Smooth muscle cell (in vitro differentiated cells): ENCODE measurements around the gene UNCX. TPM values are rescaled to one million over a fixed set of nuclear protein-coding genes. Genes with fewer than 3 reads are reported as not detected.

Experiments
- DNase-seq: peaks from one replicate; lab custom pipeline; 2025; ENCODE audit not compliant: unreplicated experiment; lab: John Stamatoyannopoulos, UW
- H2AFZ ChIP-seq: fragments of 200-600 bp; sonication (generic); 2 replicates; pipeline ENCODE4 v1.6.0; 2016; ENCODE audit warnings: antibody characterized with exemption, low read depth, mild to moderate bottlenecking
- H3F3A ChIP-seq: fragments of 200-600 bp; sonication (generic); 2 replicates; pipeline ENCODE4 v1.6.0; 2017; ENCODE audit warnings: antibody characterized with exemption, low read depth
- H3K27ac ChIP-seq: fragments of 200-600 bp; sonication (generic); 2 replicates; pipeline ENCODE4 v1.5.1; 2016; ENCODE audit warnings: low read depth, mild to moderate bottlenecking
- H3K27me3 ChIP-seq: fragments of 200-600 bp; sonication (generic); 2 replicates; pipeline ENCODE4 v1.6.1; 2016; ENCODE audit warnings: low read depth, mild to moderate bottlenecking
- H3K36me3 ChIP-seq: fragments of 200-600 bp; sonication (generic); 2 replicates; pipeline ENCODE4 v1.5.1; 2016; ENCODE audit warnings: low read depth
- H3K4me1 ChIP-seq: fragments of 200-600 bp; sonication (generic); 2 replicates; pipeline ENCODE4 v1.5.1; 2016; ENCODE audit warnings: low read depth
- H3K4me2 ChIP-seq: fragments of 200-600 bp; sonication (generic); 2 replicates; pipeline ENCODE4 v1.6.0; 2016; ENCODE audit warnings: mild to moderate bottlenecking
- H3K4me3 ChIP-seq: fragments of 200-600 bp; sonication (generic); 2 replicates; pipeline ENCODE4 v1.5.1; 2016; ENCODE audit warnings: mild to moderate bottlenecking
- H3K79me2 ChIP-seq: fragments of 200-600 bp; sonication (generic); 2 replicates; pipeline ENCODE4 v1.6.0; 2016; ENCODE audit warnings: low read depth, mild to moderate bottlenecking
- H3K9ac ChIP-seq: fragments of 200-600 bp; sonication (generic); 2 replicates; pipeline ENCODE4 v1.6.0; 2016; ENCODE audit warnings: low read depth
- H3K9me3 ChIP-seq: fragments of 200-600 bp; sonication (generic); replicated peaks from 2 replicates; pipeline ENCODE4 v1.5.1; 2016; ENCODE audit warnings: low read depth
- H4K20me1 ChIP-seq: fragments of 200-600 bp; sonication (generic); 2 replicates; pipeline ENCODE4 v1.6.0; 2016; ENCODE audit warnings: low read depth
- CTCF ChIP-seq: fragments of 200-600 bp; sonication (generic); IDR thresholded peaks from 2 replicates; pipeline ENCODE4 v1.5.1; 2017; ENCODE audit warnings: borderline replicate concordance, mild to moderate bottlenecking, antibody characterized with exemption; ENCODE audit not compliant: insufficient read depth, poor library complexity, severe bottlenecking
- WGBS: methylation state at CpG from one replicate; pipeline ENCODE4 v1.1.7; 2016; ENCODE audit warnings: low lambda C conversion rate; 5-methylcytosine and 5-hydroxymethylcytosine counted together
- polyA plus RNA-seq: library from polyadenylated mRNA; unstranded; fragments of >200 nt; fragmentation: Nextera tagmentation; extraction: Ambion mirVana; gene quantifications from 2 replicates; pipeline ENCODE4 v1.2.1, GENCODE V29; 2016
- total RNA-seq: library from RNA; depleted of rRNA; stranded (reverse); fragments of >200 nt; gene quantifications from 2 replicates; pipeline ENCODE4 v1.2.3, GENCODE V29; 2014

The UNCX gene
- total and polyA plus RNA-seq, 2 experiments from 2014 or later: not detected

GRCh38 chr7:1231214-1232102 lies 1.2 kb upstream of the UNCX start:
- TF ChIP-seq CTCF: no peak
- H3K9ac ChIP-seq: no peak overlapping the region
- H3F3A ChIP-seq: no peaks in the 10 kb centered on the region
- H3K27me3 ChIP-seq: peaks cover 94% of the 10 kb centered on the region
- no peaks in the 10 kb centered on the region for H4K20me1 ChIP-seq
- no peaks in the 10 kb centered on the region for H3K36me3 ChIP-seq
- DNase-seq: no peak
- H3K9me3 ChIP-seq: no peaks in the 10 kb centered on the region
- no peak overlapping the region for H3K4me2 ChIP-seq
- 5% methylated on average over 34 of the region's 40 CpGs for WGBS
- H3K79me2 ChIP-seq: no peaks in the 10 kb centered on the region
- H3K27ac ChIP-seq: no peak overlapping the region
- no peak overlapping the region for H2AFZ ChIP-seq
- H3K4me3 ChIP-seq: no peak overlapping the region
- H3K4me1 ChIP-seq: peaks cover 11% of the 10 kb centered on the region

GRCh38 chr7:1232103-1232466 lies 587 bp upstream of the UNCX start:
- no peaks in the 10 kb centered on the region for H3K9me3 ChIP-seq
- no peak overlapping the region for H3K4me3 ChIP-seq
- H3K36me3 ChIP-seq: no peaks in the 10 kb centered on the region
- H4K20me1 ChIP-seq: no peaks in the 10 kb centered on the region
- H3K27ac ChIP-seq: no peak overlapping the region
- H3K4me1 ChIP-seq: peaks cover 6% of the 10 kb centered on the region
- WGBS: 5% methylated on average over 11 of the region's 12 CpGs
- no peak for DNase-seq
- no peaks in the 10 kb centered on the region for H3F3A ChIP-seq
- TF ChIP-seq CTCF: no peak
- H3K4me2 ChIP-seq: no peak overlapping the region
- peaks cover 91% of the 10 kb centered on the region for H3K27me3 ChIP-seq
- H3K9ac ChIP-seq: no peak overlapping the region
- H3K79me2 ChIP-seq: no peaks in the 10 kb centered on the region
- no peak overlapping the region for H2AFZ ChIP-seq

GRCh38 chr7:1233333-1234048 lies 819 bp downstream of the UNCX start:
- peaks cover 6% of the 10 kb centered on the region for H3K4me1 ChIP-seq
- no peaks in the 10 kb centered on the region for H3K79me2 ChIP-seq
- H3K4me3 ChIP-seq: no peak overlapping the region
- H4K20me1 ChIP-seq: no peaks in the 10 kb centered on the region
- H3K9me3 ChIP-seq: no peaks in the 10 kb centered on the region
- no peak for DNase-seq
- H3K4me2 ChIP-seq: no peak overlapping the region
- H3K27ac ChIP-seq: no peak overlapping the region
- no peaks in the 10 kb centered on the region for H3K36me3 ChIP-seq
- H3F3A ChIP-seq: no peaks in the 10 kb centered on the region
- peaks cover 91% of the 10 kb centered on the region for H3K27me3 ChIP-seq
- no peak overlapping the region for H3K9ac ChIP-seq
- TF ChIP-seq CTCF: no peak
- no peak overlapping the region for H2AFZ ChIP-seq
- WGBS: 3% methylated on average over 52 of the region's 73 CpGs
